GM12872 (cell line): ENCODE results near the gene SGMS1.

ENCODE experiments used
- TF ChIP-seq, protein P1 (sequence below): IDR thresholded peaks from 3 replicates; pipeline ENCODE4 v1.5.1; 2011; ENCODE audit warnings: low read depth, mild to moderate bottlenecking, low read length, moderate library complexity; ENCODE audit not compliant: insufficient read depth

Gene SGMS1

DNA sequence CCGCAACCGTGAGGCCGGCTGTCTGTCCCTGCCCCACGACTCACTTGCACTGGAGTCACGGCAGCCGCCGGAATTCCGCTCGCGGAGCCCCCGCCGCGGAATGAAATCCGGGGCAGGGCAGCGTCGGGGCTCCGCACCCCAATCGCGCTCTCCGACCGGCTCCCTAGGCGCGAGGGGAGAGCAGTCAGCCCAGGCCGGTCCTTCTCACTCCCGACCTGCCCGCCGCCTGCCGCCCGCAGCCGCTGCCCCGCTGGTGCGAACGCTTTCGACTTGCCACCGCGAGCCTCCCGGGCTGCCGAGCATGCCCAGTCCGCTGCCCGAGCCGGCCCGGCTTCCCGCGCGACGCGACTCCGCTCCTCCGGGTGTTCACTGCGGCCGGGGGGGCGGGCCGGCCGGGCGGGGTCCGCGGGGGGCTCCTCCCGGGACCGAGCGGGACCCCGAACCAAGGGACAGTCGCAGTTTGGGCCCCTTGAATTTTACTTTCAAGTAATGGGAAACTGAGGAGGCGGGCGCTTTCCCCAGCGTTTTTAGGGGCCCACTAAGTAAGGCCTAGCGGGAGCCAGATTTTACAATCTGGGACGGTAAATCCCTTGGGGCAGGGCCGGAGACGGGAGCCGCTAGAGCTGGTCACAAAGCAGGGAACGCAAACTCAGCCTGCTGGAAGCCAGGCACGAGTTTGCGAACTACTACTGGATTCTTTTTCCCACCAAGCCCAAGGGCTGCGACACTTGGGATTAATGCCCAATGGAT is at the start of gene SGMS1:
SGMS1 (minus strand) TSS at position 294 of the 750 bp plus-strand sequence. CDS start 279,842 bp downstream, outside the sequence.
- TF ChIP-seq, protein P1, sequence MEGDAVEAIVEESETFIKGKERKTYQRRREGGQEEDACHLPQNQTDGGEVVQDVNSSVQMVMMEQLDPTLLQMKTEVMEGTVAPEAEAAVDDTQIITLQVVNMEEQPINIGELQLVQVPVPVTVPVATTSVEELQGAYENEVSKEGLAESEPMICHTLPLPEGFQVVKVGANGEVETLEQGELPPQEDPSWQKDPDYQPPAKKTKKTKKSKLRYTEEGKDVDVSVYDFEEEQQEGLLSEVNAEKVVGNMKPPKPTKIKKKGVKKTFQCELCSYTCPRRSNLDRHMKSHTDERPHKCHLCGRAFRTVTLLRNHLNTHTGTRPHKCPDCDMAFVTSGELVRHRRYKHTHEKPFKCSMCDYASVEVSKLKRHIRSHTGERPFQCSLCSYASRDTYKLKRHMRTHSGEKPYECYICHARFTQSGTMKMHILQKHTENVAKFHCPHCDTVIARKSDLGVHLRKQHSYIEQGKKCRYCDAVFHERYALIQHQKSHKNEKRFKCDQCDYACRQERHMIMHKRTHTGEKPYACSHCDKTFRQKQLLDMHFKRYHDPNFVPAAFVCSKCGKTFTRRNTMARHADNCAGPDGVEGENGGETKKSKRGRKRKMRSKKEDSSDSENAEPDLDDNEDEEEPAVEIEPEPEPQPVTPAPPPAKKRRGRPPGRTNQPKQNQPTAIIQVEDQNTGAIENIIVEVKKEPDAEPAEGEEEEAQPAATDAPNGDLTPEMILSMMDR: no peak

DNA sequence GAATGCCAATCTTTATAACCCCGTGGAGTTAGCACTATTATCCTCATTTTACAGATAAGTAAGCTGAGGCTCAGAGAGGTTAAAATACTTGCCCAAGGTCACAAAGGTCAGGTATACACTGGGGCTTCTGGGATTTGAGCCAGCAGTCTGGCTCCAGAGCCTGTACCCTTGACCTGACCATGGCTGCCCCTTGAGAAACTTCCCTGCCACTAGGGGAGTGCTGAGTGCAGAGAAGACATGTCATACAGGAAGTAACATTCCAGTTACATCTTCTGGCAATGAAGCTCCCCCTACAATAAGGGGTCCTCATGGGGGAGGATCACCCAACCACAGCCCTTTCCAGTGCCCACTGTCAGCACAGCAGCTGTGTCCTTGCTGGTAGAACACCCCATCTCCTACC is 43.6 kb upstream of the SGMS1 start:
- TF ChIP-seq, protein P1: peak; percentile 26; the same call in 1 of the 3 replicates

DNA sequence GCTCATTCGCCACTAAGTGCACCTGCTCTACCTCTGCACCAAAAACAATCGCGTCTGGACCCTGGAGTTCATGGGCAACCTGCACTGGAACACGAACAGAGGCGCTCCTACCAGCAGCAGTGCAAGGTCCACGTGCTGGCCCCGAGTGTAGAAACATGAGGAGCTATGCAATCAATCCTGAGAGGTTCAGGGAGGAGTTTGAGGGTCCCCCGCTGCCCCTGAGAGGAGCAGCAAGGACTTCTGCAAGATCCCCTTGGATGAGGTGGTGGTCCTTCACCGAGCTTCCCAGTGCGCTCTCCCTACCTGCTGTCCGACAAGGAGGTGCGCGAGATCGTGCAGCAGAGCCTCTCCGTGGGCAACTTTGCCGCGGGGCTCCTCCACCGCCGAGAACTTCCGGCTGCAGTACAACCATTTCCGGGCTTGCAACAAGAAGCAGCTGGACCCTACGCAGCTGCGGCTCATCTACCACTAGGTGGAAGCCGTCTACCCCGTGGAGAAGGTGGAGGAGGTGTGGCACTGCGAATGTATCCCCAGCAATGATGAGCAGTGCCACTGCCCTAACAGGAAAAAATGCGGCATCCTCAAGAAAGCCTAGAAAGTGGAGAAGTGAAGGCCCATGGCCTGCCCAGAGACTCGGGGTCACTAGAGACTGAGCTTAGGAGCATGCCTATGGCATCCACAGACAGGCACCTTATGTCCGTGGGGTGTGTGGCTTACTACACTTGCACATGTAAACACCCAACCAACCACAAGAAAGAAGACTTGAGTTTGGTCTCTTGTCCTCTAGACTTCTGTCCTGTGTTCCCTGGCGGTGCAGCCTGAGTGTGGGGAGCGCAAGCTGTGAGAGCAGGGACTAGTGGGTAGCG is 36.3 kb upstream of the SGMS1 start:
- TF ChIP-seq, protein P1: peak; percentile 61

DNA sequence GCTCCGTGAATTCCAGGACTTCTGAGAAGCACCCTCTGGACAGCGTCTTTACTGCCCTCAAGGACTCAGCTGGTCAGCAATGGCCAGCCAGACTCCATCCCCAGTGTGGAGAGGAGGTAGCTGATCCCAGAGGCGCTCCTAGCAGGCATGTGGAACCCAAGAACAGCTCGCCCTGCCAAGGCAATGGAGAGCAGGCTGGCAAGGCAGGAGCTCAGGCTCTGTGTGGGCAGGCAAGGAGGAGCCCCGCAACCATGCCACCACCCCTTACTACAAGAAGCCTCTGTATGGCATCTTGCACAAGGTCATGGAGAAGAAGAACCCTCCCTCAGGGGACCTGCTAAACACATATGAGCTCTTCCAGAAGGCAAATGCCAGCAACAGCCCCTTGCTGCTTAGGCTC is 34.4 kb upstream of the SGMS1 start:
- TF ChIP-seq, protein P1: no peak

DNA sequence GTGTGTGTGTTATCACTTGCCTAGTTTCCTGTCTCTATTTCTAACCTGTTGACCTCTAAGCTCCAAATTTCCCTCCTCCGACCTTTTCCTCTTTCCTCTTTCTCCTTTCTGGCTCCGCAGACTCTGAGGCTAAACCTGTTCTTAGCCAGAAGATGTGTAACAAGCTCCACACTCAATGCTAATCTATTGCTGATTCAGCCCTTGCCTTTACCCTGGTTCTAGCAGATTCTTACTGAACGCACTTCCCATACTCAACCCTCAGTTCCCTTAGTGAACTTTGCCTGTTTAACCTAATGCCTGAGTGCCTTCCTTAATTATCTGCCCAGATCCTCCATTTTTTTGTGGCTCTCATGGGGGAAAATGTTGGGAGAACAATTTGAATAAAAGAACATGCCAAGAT is 30.0 kb upstream of the SGMS1 start:
- TF ChIP-seq, protein P1: no peak

DNA sequence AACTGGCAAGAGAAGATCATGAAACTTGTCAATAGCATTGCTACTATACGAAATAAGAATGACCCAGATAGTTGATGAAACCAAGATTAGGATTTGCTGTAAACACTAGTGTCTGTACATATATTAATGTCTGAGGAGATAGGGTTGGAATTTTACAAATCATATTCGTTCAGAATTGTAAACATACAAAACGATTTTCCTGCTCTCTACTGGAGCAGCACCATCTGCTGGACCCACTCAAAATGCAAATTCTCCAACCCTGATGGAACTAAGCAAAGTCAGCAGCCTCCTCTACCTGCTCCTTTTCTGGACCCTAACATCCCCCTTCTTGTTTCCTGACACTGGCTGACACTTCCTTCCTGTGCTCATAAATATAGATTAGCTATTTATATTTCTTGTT is 29.4 kb upstream of the SGMS1 start:
- TF ChIP-seq, protein P1: peak; percentile 55

DNA sequence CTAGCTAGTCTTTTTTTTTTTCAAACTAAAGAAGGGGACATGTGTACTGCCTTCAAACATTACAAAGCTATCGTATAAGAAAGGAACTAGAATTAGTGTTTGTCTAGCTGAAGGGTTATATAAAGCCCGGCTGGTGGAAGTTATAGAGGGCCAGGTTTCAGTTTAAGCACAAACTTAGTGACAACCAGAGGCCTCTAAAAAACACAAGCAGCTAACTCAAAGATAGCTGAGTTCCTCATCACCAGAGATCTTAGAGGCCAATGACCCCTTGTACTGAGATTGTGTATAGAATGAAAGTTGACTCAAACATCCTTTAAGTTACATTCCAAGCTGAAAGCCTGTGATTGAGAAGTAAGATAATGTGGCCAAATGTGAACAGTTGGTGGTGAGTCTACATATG is 28.1 kb upstream of the SGMS1 start:
- TF ChIP-seq, protein P1: no peak
